Activated T-cell treated with anti-CD3 and anti-CD28 coated beads, Interleukin-2, amount 50 U/mL, for 4 hours (primary cell): ENCODE measurements around the gene ADAP2. TPM values are rescaled to one million over a fixed set of nuclear protein-coding genes. Genes with fewer than 3 reads are reported as not detected.
"Not testable (repeated sequence)": the region's sequence is repeated elsewhere in the genome, so short reads cannot be mapped to it uniquely, and the experiment has no call there.

ENCODE experiments used
- ATAC-seq, 2 donors: fragments of 200-7000 bp; cut with Tn5 transposase; one replicate each; pipeline ENCODE4 v1.10.0; 2021
- DNase-seq: peaks from one replicate; pipeline ENCODE4 v3.0.0-alpha.2; 2020
- H3K27me3 Mint-ChIP-seq: one replicate; pipeline ENCODE4 v1.8.0; 2021; ENCODE audit warnings: low read depth, mixed read lengths
- H3K36me3 Mint-ChIP-seq: one replicate; pipeline ENCODE4 v1.8.0; 2022; ENCODE audit warnings: mixed read lengths; ENCODE audit not compliant: insufficient read depth
- H3K4me1 Mint-ChIP-seq: one replicate; pipeline ENCODE4 v1.8.0; 2021; ENCODE audit warnings: low read depth, mixed read lengths
- H3K4me3 Mint-ChIP-seq: one replicate; pipeline ENCODE4 v1.8.0; 2021; ENCODE audit warnings: mild to moderate bottlenecking, moderate library complexity, mixed read lengths
- H3K9me3 Mint-ChIP-seq: one replicate; pipeline ENCODE4 v1.8.0; 2021; ENCODE audit warnings: mixed read lengths
- total RNA-seq, 3 donors: library from RNA; stranded (reverse); gene quantifications; one replicate each; pipeline ENCODE4 v1.2.1, GENCODE V29; 2021

Gene ADAP2
- total RNA-seq, 3 donors from 2014 or later, result 0.95 to 1.4 (median 1.1) TPM

GRCh38 chr17:30922235-30923030, 688 bp downstream of the ADAP2 start:
- H3K36me3 Mint-ChIP-seq, result no peaks in the 10 kb centered on the region
- ATAC-seq (peak; percentile 30 to 54), DNase-seq (no peak)
- peaks cover 13% of the 10 kb centered on the region for H3K4me1 Mint-ChIP-seq
- peak overlapping the region; percentile 70 for H3K4me3 Mint-ChIP-seq
- H3K9me3 Mint-ChIP-seq, result no peaks in the 10 kb centered on the region
- H3K27me3 Mint-ChIP-seq, result peaks cover 50% of the 10 kb centered on the region

- no peaks in the 10 kb centered on the region for H3K9me3 Mint-ChIP-seq
- no peak for ATAC-seq
- H3K36me3 Mint-ChIP-seq, result no peaks in the 10 kb centered on the region
- no peak overlapping the region for H3K4me3 Mint-ChIP-seq
- peaks cover 13% of the 10 kb centered on the region for H3K4me1 Mint-ChIP-seq
- peaks cover 48% of the 10 kb centered on the region for H3K27me3 Mint-ChIP-seq
- DNase-seq, result no peak
These were observed 2.6 kb downstream of the ADAP2 start for GRCh38 chr17:30924341-30924740.

GRCh38 chr17:30926516-30926915, 4.8 kb downstream of the ADAP2 start:
- H3K4me1 Mint-ChIP-seq, result peaks cover 8% of the 10 kb centered on the region
- ATAC-seq, result no peak

GRCh38 chr17:30927756-30928155, 6.0 kb downstream of the ADAP2 start:
- peaks cover 28% of the 10 kb centered on the region for H3K27me3 Mint-ChIP-seq

More at GRCh38 chr17:30926516-30926915, 4.8 kb downstream of the ADAP2 start:
- Mint-ChIP-seq H3K4me3 (no peak overlapping the region), H3K36me3 (no peaks in the 10 kb centered on the region), H3K27me3 (peaks cover 33% of the 10 kb centered on the region), H3K9me3 (no peaks in the 10 kb centered on the region)
- DNase-seq, result no peak

GRCh38 chr17:30928584-30928983, 6.8 kb downstream of the ADAP2 start:
- Mint-ChIP-seq H3K36me3 (no peaks in the 10 kb centered on the region), H3K4me1 (no peaks in the 10 kb centered on the region)
- no peak for ATAC-seq

More at GRCh38 chr17:30927756-30928155, 6.0 kb downstream of the ADAP2 start:
- DNase-seq (no peak), ATAC-seq (no peak)
- peaks cover 2% of the 10 kb centered on the region for H3K4me1 Mint-ChIP-seq
- H3K36me3 Mint-ChIP-seq, result no peaks in the 10 kb centered on the region
- H3K9me3 Mint-ChIP-seq, result no peaks in the 10 kb centered on the region
- H3K4me3 Mint-ChIP-seq, result no peak overlapping the region

GRCh38 chr17:30929081-30929633, 7.4 kb downstream of the ADAP2 start:
- no peak for DNase-seq
- H3K27me3 Mint-ChIP-seq, result peaks cover 25% of the 10 kb centered on the region
- no peaks in the 10 kb centered on the region for H3K4me1 Mint-ChIP-seq
- ATAC-seq, result no peak
- H3K36me3 Mint-ChIP-seq, result no peaks in the 10 kb centered on the region
- H3K4me3 Mint-ChIP-seq, result no peak overlapping the region
- H3K9me3 Mint-ChIP-seq, result no peaks in the 10 kb centered on the region

More at GRCh38 chr17:30928584-30928983, 6.8 kb downstream of the ADAP2 start:
- H3K27me3 Mint-ChIP-seq, result peaks cover 26% of the 10 kb centered on the region
- DNase-seq, result no peak
- H3K9me3 Mint-ChIP-seq, result no peaks in the 10 kb centered on the region
- H3K4me3 Mint-ChIP-seq, result no peak overlapping the region

GRCh38 chr17:30929861-30930260, 8.1 kb downstream of the ADAP2 start:
- not testable (repeated sequence) for ATAC-seq, H3K9me3 Mint-ChIP-seq, H3K4me3 Mint-ChIP-seq, H3K4me1 Mint-ChIP-seq, DNase-seq, H3K36me3 Mint-ChIP-seq
- peaks cover 20% of the 10 kb centered on the region for H3K27me3 Mint-ChIP-seq

GRCh38 chr17:30930495-30930894, 8.8 kb downstream of the ADAP2 start:
- Mint-ChIP-seq H3K36me3 (no peaks in the 10 kb centered on the region), H3K27me3 (peaks cover 18% of the 10 kb centered on the region), H3K4me3 (no peak overlapping the region), H3K4me1 (no peaks in the 10 kb centered on the region), H3K9me3 (no peaks in the 10 kb centered on the region)
- DNase-seq, result no peak
- ATAC-seq, result no peak

GRCh38 chr17:30931582-30931981, 9.8 kb downstream of the ADAP2 start:
- H3K27me3 Mint-ChIP-seq, H3K9me3 Mint-ChIP-seq, H3K4me1 Mint-ChIP-seq, DNase-seq, H3K4me3 Mint-ChIP-seq, H3K36me3 Mint-ChIP-seq, ATAC-seq: not testable (repeated sequence)

- Mint-ChIP-seq H3K4me1 (peaks cover under 1% of the 10 kb centered on the region), H3K9me3 (no peaks in the 10 kb centered on the region), H3K4me3 (no peak overlapping the region), H3K27me3 (no peaks in the 10 kb centered on the region), H3K36me3 (no peaks in the 10 kb centered on the region)
- DNase-seq (no peak), ATAC-seq (no peak)
These were observed 12.2 kb downstream of the ADAP2 start for GRCh38 chr17:30933966-30934365.

- Mint-ChIP-seq H3K4me3 (peak overlapping the region; percentile 8), H3K9me3 (no peaks in the 10 kb centered on the region), H3K36me3 (no peaks in the 10 kb centered on the region), H3K4me1 (peaks cover 3% of the 10 kb centered on the region), H3K27me3 (no peaks in the 10 kb centered on the region)
- DNase-seq (no peak), ATAC-seq (no peak)
These were observed 17.4 kb downstream of the ADAP2 start for GRCh38 chr17:30939051-30939689.

GRCh38 chr17:30942308-30943079, 20.7 kb downstream of the ADAP2 start:
- no peak overlapping the region for H3K4me3 Mint-ChIP-seq
- H3K4me1 Mint-ChIP-seq, result peaks cover 3% of the 10 kb centered on the region
- no peak for DNase-seq
- H3K9me3 Mint-ChIP-seq, result no peaks in the 10 kb centered on the region
- no peaks in the 10 kb centered on the region for H3K36me3 Mint-ChIP-seq
- no peak for ATAC-seq
- H3K27me3 Mint-ChIP-seq, result no peaks in the 10 kb centered on the region

GRCh38 chr17:30947796-30948195, 26.1 kb downstream of the ADAP2 start:
- no peak for DNase-seq
- H3K36me3 Mint-ChIP-seq, result no peaks in the 10 kb centered on the region
- no peak for ATAC-seq
- H3K9me3 Mint-ChIP-seq, result no peaks in the 10 kb centered on the region
- H3K27me3 Mint-ChIP-seq, result no peaks in the 10 kb centered on the region
- no peak overlapping the region for H3K4me3 Mint-ChIP-seq
- peaks cover 3% of the 10 kb centered on the region for H3K4me1 Mint-ChIP-seq

GRCh38 chr17:30950189-30950588, 28.4 kb downstream of the ADAP2 start:
- no peaks in the 10 kb centered on the region for H3K27me3 Mint-ChIP-seq
- H3K9me3 Mint-ChIP-seq, result no peaks in the 10 kb centered on the region
- no peak overlapping the region for H3K4me3 Mint-ChIP-seq
- H3K36me3 Mint-ChIP-seq, result no peaks in the 10 kb centered on the region
- no peak for ATAC-seq
- H3K4me1 Mint-ChIP-seq, result peaks cover 4% of the 10 kb centered on the region
- DNase-seq, result no peak
